NCI-H1092 treated with DMSO at 0.1 percent for 48 hours (cell line): ENCODE measurements around the gene OCIAD1.

Experiments
- DNase-seq: peaks from one replicate; lab custom pipeline; 2025; lab: John Stamatoyannopoulos, UW

Gene OCIAD1

GRCh38 chr4:48891028-48891619, 60.2 kb downstream of the OCIAD1 start:
- DNase-seq: no peak

- no peak for DNase-seq
Observed at GRCh38 chr4:48896845-48897244, 66.0 kb downstream of the OCIAD1 start.

GRCh38 chr4:48898733-48899431, 68.0 kb downstream of the OCIAD1 start:
- DNase-seq: no peak

- DNase-seq: no peak
Observed at GRCh38 chr4:48899432-48899749, 68.5 kb downstream of the OCIAD1 start.

- DNase-seq: no peak
Observed at GRCh38 chr4:48899950-48900349, 69.1 kb downstream of the OCIAD1 start.

GRCh38 chr4:48901196-48901595, 70.3 kb downstream of the OCIAD1 start:
- DNase-seq: no peak

GRCh38 chr4:48902266-48902665, 71.4 kb downstream of the OCIAD1 start:
- no peak for DNase-seq

- no peak for DNase-seq
Observed at GRCh38 chr4:48904101-48904500, 73.2 kb downstream of the OCIAD1 start.

GRCh38 chr4:48904541-48905142, 73.8 kb downstream of the OCIAD1 start:
- DNase-seq: no peak

GRCh38 chr4:48905363-48906015, 74.6 kb downstream of the OCIAD1 start:
- DNase-seq: peak; percentile 6

GRCh38 chr4:48906206-48907173, 75.6 kb downstream of the OCIAD1 start, which contains the start of gene OCIAD2:
TSS of gene OCIAD2 (minus strand) at chr4:48906774. CDS start at chr4:48904549, 2,225 bp downstream.
- DNase-seq: peak; percentile 85

- no peak for DNase-seq
Observed at GRCh38 chr4:48907706-48908477, 77.0 kb downstream of the OCIAD1 start.

GRCh38 chr4:48908687-48909086, 77.8 kb downstream of the OCIAD1 start:
- DNase-seq: no peak

- no peak for DNase-seq
Observed at GRCh38 chr4:48909697-48910096, 78.8 kb downstream of the OCIAD1 start.

- no peak for DNase-seq
Observed at GRCh38 chr4:48910511-48910910, 79.6 kb downstream of the OCIAD1 start.
